Measurements from ENCODE around the gene MIPOL1. TPM values are rescaled to one million over a fixed set of nuclear protein-coding genes. Genes with fewer than 3 reads are reported as not detected.
"Not testable (repeated sequence)": the region's sequence is repeated elsewhere in the genome, so short reads cannot be mapped to it uniquely, and the experiment has no call there.

Gene MIPOL1
- total RNA-seq, 6 experiments from 2014 or later = 6.5 to 7.7 (median 6.8) TPM

GRCh38 chr14:37181441-37181840 is 16.3 kb upstream of the MIPOL1 start:
- TF ChIP-seq CTCF (IDR thresholded peaks at IDR 0.05) = no peak
- no peaks in the 10 kb centered on the region for H3K36me3 Mint-ChIP-seq (ENCODE audit: low read depth)

GRCh38 chr14:37184520-37184919 is 13.2 kb upstream of the MIPOL1 start:
- H3K4me3 Mint-ChIP-seq; H3K27ac Mint-ChIP-seq; DNase-seq; H3K27me3 Mint-ChIP-seq (ENCODE audit: insufficient read depth); H3K36me3 Mint-ChIP-seq (ENCODE audit: low read depth); H3K9me3 Mint-ChIP-seq: not testable (repeated sequence)
- peaks cover 12% of the 10 kb centered on the region for H3K4me1 Mint-ChIP-seq (ENCODE audit: low read depth)

More at GRCh38 chr14:37181441-37181840, 16.3 kb upstream of the MIPOL1 start:
- DNase-seq = no peak
- H3K9me3 Mint-ChIP-seq = no peaks in the 10 kb centered on the region
- H3K27me3 Mint-ChIP-seq (ENCODE audit: insufficient read depth) = no peaks in the 10 kb centered on the region; the same call in 1 of the 2 replicates
- H3K4me1 Mint-ChIP-seq (ENCODE audit: low read depth) = peaks cover 13% of the 10 kb centered on the region
- no peak overlapping the region for H3K4me3 Mint-ChIP-seq
- no peak overlapping the region for H3K27ac Mint-ChIP-seq

GRCh38 chr14:37185670-37186069 is 12.1 kb upstream of the MIPOL1 start:
- Mint-ChIP-seq H3K36me3 (ENCODE audit: low read depth) (no peaks in the 10 kb centered on the region), H3K9me3 (no peaks in the 10 kb centered on the region), H3K4me3 (no peak overlapping the region), H3K4me1 (ENCODE audit: low read depth) (0 out of 2 replicates have a peak, but pooled peaks cover under 1% of the 10 kb centered on the region), H3K27me3 (ENCODE audit: insufficient read depth) (peaks cover 9% of the 10 kb centered on the region), H3K27ac (no peak overlapping the region)
- TF ChIP-seq CTCF (IDR thresholded peaks at IDR 0.05) = no peak
- DNase-seq = no peak

- H3K36me3 Mint-ChIP-seq (ENCODE audit: low read depth) = no peaks in the 10 kb centered on the region
- H3K27me3 Mint-ChIP-seq (ENCODE audit: insufficient read depth) = peaks cover 12% of the 10 kb centered on the region
- no peaks in the 10 kb centered on the region for H3K9me3 Mint-ChIP-seq
- TF ChIP-seq CTCF (IDR thresholded peaks at IDR 0.05) = no peak
- H3K4me1 Mint-ChIP-seq (ENCODE audit: low read depth) = no peaks in the 10 kb centered on the region
- DNase-seq = no peak
- no peak overlapping the region for H3K4me3 Mint-ChIP-seq
- no peak overlapping the region for H3K27ac Mint-ChIP-seq
Measured at GRCh38 chr14:37186865-37187264, 10.9 kb upstream of the MIPOL1 start.

- Mint-ChIP-seq H3K4me3 (no peak overlapping the region), H3K27ac (no peak overlapping the region), H3K36me3 (ENCODE audit: low read depth) (no peaks in the 10 kb centered on the region), H3K4me1 (ENCODE audit: low read depth) (no peaks in the 10 kb centered on the region), H3K27me3 (ENCODE audit: insufficient read depth) (peaks cover 12% of the 10 kb centered on the region), H3K9me3 (no peaks in the 10 kb centered on the region)
- no peak for TF ChIP-seq CTCF (IDR thresholded peaks at IDR 0.05)
- DNase-seq = no peak
Measured at GRCh38 chr14:37187294-37187693, 10.4 kb upstream of the MIPOL1 start.

GRCh38 chr14:37187840-37188577 is 9.7 kb upstream of the MIPOL1 start:
- TF ChIP-seq CTCF (IDR thresholded peaks at IDR 0.05) = peak; percentile 11; the same call in 1 of the 2 replicates
- not testable (repeated sequence) for H3K27ac Mint-ChIP-seq; H3K4me1 Mint-ChIP-seq (ENCODE audit: low read depth); H3K4me3 Mint-ChIP-seq; DNase-seq; H3K9me3 Mint-ChIP-seq; H3K36me3 Mint-ChIP-seq (ENCODE audit: low read depth)
- H3K27me3 Mint-ChIP-seq (ENCODE audit: insufficient read depth) = peaks cover 12% of the 10 kb centered on the region

GRCh38 chr14:37189733-37190132 is 8.0 kb upstream of the MIPOL1 start:
- H3K27ac Mint-ChIP-seq; H3K4me1 Mint-ChIP-seq (ENCODE audit: low read depth); H3K9me3 Mint-ChIP-seq; H3K36me3 Mint-ChIP-seq (ENCODE audit: low read depth); H3K4me3 Mint-ChIP-seq; DNase-seq: not testable (repeated sequence)
- peaks cover 12% of the 10 kb centered on the region for H3K27me3 Mint-ChIP-seq (ENCODE audit: insufficient read depth)

All from HFFc6 (cell line).